ENCODE measurements around the gene BCAS1. TPM values are rescaled to one million over a fixed set of nuclear protein-coding genes. Genes with fewer than 3 reads are reported as not detected.

BCAS1 gene
- total and polyA plus RNA-seq, 10 of the 15 experiments (the other 5 are each of a cell fraction or from before 2014, with no cell fraction given), result 0.21 to 1.4 (median 0.55) TPM

DNA sequence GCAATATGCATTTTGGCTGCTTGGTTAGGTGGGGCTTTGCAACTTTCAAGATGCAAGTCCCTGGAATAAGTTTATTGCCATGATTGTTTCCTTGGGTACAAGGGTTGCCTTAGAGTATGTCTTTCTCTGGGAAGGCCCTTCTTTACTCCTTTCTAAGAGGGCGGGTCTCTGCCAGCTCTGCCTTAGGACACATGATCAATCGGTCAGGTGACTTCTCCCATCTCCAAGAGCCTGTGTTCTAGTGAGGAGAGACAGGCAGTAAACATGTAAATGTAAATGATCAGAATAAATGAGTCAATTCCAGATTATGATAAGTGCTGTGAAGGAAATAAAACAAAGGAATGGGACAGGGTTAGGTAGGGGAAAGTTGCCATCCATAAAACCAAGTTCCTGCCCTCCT lies 43.2 kb upstream of the BCAS1 start (continued):
- TF ChIP-seq, protein P1, sequence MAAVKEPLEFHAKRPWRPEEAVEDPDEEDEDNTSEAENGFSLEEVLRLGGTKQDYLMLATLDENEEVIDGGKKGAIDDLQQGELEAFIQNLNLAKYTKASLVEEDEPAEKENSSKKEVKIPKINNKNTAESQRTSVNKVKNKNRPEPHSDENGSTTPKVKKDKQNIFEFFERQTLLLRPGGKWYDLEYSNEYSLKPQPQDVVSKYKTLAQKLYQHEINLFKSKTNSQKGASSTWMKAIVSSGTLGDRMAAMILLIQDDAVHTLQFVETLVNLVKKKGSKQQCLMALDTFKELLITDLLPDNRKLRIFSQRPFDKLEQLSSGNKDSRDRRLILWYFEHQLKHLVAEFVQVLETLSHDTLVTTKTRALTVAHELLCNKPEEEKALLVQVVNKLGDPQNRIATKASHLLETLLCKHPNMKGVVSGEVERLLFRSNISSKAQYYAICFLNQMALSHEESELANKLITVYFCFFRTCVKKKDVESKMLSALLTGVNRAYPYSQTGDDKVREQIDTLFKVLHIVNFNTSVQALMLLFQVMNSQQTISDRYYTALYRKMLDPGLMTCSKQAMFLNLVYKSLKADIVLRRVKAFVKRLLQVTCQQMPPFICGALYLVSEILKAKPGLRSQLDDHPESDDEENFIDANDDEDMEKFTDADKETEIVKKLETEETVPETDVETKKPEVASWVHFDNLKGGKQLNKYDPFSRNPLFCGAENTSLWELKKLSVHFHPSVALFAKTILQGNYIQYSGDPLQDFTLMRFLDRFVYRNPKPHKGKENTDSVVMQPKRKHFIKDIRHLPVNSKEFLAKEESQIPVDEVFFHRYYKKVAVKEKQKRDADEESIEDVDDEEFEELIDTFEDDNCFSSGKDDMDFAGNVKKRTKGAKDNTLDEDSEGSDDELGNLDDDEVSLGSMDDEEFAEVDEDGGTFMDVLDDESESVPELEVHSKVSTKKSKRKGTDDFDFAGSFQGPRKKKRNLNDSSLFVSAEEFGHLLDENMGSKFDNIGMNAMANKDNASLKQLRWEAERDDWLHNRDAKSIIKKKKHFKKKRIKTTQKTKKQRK (IDR thresholded peaks at IDR 0.05; ENCODE audit: low read depth, low read length), result no peak
- TF ChIP-seq ZNF207 (IDR thresholded peaks at IDR 0.05; ENCODE audit: borderline replicate concordance), result no peak
- TF ChIP-seq POLR2AphosphoS2 (IDR thresholded peaks at IDR 0.05; ENCODE audit: low read depth, low read length), result no peak
- TF ChIP-seq NBN (IDR thresholded peaks at IDR 0.05), result no peak
- TF ChIP-seq, protein P2, sequence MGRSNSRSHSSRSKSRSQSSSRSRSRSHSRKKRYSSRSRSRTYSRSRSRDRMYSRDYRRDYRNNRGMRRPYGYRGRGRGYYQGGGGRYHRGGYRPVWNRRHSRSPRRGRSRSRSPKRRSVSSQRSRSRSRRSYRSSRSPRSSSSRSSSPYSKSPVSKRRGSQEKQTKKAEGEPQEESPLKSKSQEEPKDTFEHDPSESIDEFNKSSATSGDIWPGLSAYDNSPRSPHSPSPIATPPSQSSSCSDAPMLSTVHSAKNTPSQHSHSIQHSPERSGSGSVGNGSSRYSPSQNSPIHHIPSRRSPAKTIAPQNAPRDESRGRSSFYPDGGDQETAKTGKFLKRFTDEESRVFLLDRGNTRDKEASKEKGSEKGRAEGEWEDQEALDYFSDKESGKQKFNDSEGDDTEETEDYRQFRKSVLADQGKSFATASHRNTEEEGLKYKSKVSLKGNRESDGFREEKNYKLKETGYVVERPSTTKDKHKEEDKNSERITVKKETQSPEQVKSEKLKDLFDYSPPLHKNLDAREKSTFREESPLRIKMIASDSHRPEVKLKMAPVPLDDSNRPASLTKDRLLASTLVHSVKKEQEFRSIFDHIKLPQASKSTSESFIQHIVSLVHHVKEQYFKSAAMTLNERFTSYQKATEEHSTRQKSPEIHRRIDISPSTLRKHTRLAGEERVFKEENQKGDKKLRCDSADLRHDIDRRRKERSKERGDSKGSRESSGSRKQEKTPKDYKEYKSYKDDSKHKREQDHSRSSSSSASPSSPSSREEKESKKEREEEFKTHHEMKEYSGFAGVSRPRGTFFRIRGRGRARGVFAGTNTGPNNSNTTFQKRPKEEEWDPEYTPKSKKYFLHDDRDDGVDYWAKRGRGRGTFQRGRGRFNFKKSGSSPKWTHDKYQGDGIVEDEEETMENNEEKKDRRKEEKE (IDR thresholded peaks at IDR 0.05), result no peak
- TF ChIP-seq BRCA1 (IDR thresholded peaks at IDR 0.05; ENCODE audit: low read depth, low read length), result no peak
